Activated naive CD8-positive, alpha-beta T cell treated with anti-CD3 and anti-CD28 coated beads, Interleukin-2, amount 10 ng/mL, durations not matched to agents 7 days and 5 days (primary cell): Measurements from ENCODE around the gene KCTD18. TPM values are rescaled to one million over a fixed set of nuclear protein-coding genes. Genes with fewer than 3 reads are reported as not detected.

Experiments
- ATAC-seq: fragments of 150-1000 bp; cut with Tn5 transposase; one replicate; pipeline ENCODE4 v1.10.0; 2021; ENCODE audit warnings: low read depth, moderate library complexity
- POLR2A ChIA-PET: fragments of 350-600 bp; sonication (Branson Sonifier 250); formaldehyde crosslinking; loops from one replicate; lab custom pipeline; 2021; ENCODE audit warnings: antibody characterized with exemption; lab: Charles Lee
- DNase-seq: peaks from one replicate; pipeline ENCODE4 v3.0.0; 2021
- H3K27ac Mint-ChIP-seq: one replicate; pipeline ENCODE4 v1.8.0; 2022; ENCODE audit warnings: mild to moderate bottlenecking, mixed read lengths
- H3K27me3 Mint-ChIP-seq: one replicate; pipeline ENCODE4 v1.8.0; 2022; ENCODE audit warnings: mild to moderate bottlenecking, moderate library complexity, mixed read lengths
- H3K36me3 Mint-ChIP-seq: one replicate; pipeline ENCODE4 v1.8.0; 2021; ENCODE audit warnings: mild to moderate bottlenecking, mixed read lengths
- H3K4me1 Mint-ChIP-seq: one replicate; pipeline ENCODE4 v1.8.0; 2021; ENCODE audit warnings: mixed read lengths
- H3K4me3 Mint-ChIP-seq: one replicate; pipeline ENCODE4 v1.8.0; 2022; ENCODE audit warnings: mild to moderate bottlenecking, moderate library complexity, mixed read lengths
- H3K9me3 Mint-ChIP-seq: one replicate; pipeline ENCODE4 v1.8.0; 2021; ENCODE audit warnings: mixed read lengths
- total RNA-seq, 2 experiments: library from RNA; stranded (reverse); gene quantifications; one replicate each; pipeline ENCODE4 v1.2.3, GENCODE V29; 2021

Gene KCTD18
- total RNA-seq, 2 experiments from 2014 or later = 18.1 to 21.5 TPM

DNA sequence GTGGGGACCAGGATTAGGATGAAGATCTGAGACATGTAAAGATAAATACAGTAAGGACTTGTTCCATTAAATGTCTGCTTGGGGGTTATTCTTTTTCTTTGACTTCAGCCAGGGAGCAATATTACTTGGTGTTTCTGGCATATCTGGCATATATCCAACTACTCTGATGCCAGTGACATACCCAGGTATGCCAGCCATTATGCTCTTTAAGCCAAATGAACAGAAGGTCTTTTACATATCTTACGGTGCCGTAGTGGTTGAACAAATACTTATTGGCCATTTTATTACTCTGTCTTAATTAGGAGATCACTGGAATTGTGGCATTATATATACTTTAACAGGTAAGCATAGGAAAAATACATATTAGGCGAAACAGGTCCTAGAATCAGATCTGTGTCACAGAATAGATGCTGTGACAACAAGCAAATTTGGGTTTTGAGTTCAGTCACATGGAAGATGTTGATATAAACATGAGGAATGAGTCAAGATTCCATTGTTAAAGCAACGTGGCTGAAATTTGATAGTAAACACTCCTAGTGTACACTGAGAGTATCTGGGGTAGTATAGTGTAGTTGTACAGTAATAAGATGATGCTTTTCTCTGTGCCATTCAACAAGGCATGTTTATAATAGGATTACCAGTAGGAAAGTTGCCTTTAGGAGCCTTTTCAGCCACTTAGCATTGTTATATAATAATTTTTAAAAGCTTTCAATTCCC, 62.6 kb downstream of the KCTD18 start:
- no peak for ATAC-seq
- Mint-ChIP-seq H3K27ac (no peak overlapping the region), H3K9me3 (no peaks in the 10 kb centered on the region), H3K4me3 (no peak overlapping the region), H3K36me3 (peaks cover 47% of the 10 kb centered on the region), H3K4me1 (no peaks in the 10 kb centered on the region), H3K27me3 (no peaks in the 10 kb centered on the region)
- POLR2A ChIA-PET = no interaction called here
- no peak for DNase-seq

DNA sequence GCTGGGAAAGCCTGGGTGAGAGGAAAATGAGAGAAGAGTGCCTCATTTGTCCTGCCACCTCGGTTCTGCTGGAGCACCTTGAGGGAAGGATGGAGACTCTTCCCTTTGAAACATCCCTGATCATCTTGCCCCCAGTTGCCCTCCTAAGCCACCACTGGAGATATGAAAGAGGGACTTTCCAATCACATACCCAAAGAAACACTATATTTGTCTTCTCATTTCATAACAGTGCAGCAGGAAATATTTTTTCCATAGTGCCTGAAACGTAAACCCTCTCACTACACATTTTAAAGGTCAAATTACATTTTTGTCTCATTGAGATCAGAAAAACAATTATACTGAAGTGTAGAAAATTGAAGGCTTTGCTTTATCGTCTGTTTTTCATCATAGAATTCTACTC, 63.3 kb downstream of the KCTD18 start:
- Mint-ChIP-seq H3K27me3 (no peaks in the 10 kb centered on the region), H3K4me3 (no peak overlapping the region), H3K27ac (no peak overlapping the region), H3K36me3 (peaks cover 50% of the 10 kb centered on the region), H3K4me1 (no peaks in the 10 kb centered on the region), H3K9me3 (no peaks in the 10 kb centered on the region)
- POLR2A ChIA-PET = no interaction called here
- DNase-seq (no peak), ATAC-seq (no peak)

- POLR2A ChIA-PET = no interaction called here
- DNase-seq (no peak), ATAC-seq (no peak)
- H3K27me3 Mint-ChIP-seq = no peaks in the 10 kb centered on the region
- H3K4me1 Mint-ChIP-seq = no peaks in the 10 kb centered on the region
- H3K36me3 Mint-ChIP-seq = peaks cover 55% of the 10 kb centered on the region
- H3K27ac Mint-ChIP-seq = no peak overlapping the region
- H3K9me3 Mint-ChIP-seq = no peaks in the 10 kb centered on the region
- H3K4me3 Mint-ChIP-seq = no peak overlapping the region
These were observed 64.6 kb downstream of the KCTD18 start for GRCh38 chr2:200445284-200445683.

DNA sequence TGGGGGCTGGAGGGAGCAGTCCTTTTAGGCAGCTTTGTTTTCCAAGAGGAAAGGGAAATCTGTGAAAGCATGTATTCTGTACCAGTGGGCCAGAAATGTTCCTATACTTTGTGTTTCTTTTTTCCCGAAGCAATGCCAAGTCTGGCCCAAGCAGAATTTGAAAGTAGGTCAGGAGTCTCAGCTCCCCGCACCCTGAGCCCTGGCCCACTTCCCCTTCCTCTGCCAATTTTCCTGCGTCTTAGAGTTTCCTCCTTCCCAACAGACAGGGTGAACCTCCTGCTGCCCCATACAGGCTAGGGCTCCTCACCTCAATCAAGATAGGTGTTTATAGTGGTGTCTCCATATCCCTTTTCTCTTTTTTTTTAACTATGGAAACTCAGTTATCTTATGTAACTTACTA, 65.3 kb downstream of the KCTD18 start:
- H3K27me3 Mint-ChIP-seq = no peaks in the 10 kb centered on the region

DNA sequence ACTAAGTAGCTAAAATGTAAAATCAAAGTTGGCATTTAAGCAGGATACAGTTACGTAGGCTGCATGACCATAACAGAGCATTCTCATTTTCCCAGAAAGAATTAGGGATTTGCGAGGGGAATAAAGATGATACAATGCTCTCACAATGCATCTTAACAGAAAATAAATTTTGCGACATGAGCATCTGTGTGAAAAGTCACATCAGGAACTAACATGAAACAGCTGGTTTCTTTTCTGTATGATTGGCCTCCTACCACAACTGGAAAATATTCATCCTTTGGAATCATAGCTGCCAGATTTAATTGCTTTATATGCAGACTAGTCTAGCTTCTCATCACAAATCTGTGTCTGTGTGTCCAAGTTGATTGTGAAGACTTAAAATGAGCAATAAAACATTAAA, 66.0 kb downstream of the KCTD18 start:
- POLR2A ChIA-PET = no interaction called here
- Mint-ChIP-seq H3K27me3 (no peaks in the 10 kb centered on the region), H3K4me3 (no peak overlapping the region), H3K27ac (no peak overlapping the region), H3K36me3 (peaks cover 56% of the 10 kb centered on the region), H3K4me1 (no peaks in the 10 kb centered on the region), H3K9me3 (no peaks in the 10 kb centered on the region)
- ATAC-seq = no peak
- no peak for DNase-seq

More for the DNA sequence above, 65.3 kb downstream of the KCTD18 start:
- POLR2A ChIA-PET = no interaction called here
- DNase-seq (no peak), ATAC-seq (no peak)
- Mint-ChIP-seq H3K36me3 (peaks cover 53% of the 10 kb centered on the region), H3K9me3 (no peaks in the 10 kb centered on the region), H3K4me1 (no peaks in the 10 kb centered on the region), H3K4me3 (no peak overlapping the region), H3K27ac (no peak overlapping the region)

DNA sequence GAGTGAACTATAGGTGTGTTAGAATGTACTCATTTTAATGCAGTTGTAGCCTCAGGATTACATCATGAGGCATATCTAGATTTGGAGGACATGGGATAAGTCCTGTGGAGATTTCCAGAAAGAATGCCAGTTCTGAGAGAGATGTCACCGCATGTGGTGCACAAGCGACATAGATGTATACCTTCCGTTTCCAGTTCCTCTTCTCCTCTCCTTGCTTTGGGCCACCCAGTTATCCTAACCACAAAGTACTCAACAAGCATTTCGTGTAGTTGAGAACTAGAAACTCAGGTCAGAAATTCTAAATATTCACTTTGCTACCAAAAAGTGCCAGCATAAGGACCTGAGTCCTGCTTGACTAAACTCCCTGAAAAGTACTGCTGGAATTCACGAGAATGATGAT, 66.5 kb downstream of the KCTD18 start:
- Mint-ChIP-seq H3K9me3 (no peaks in the 10 kb centered on the region), H3K27me3 (no peaks in the 10 kb centered on the region), H3K27ac (no peak overlapping the region), H3K4me3 (no peak overlapping the region), H3K36me3 (peaks cover 59% of the 10 kb centered on the region), H3K4me1 (no peaks in the 10 kb centered on the region)
- ATAC-seq = no peak
- POLR2A ChIA-PET = no interaction called here
- DNase-seq = no peak

GRCh38 chr2:200442471-200442870, 67.4 kb downstream of the KCTD18 start:
- no peak for ATAC-seq
- Mint-ChIP-seq H3K27me3 (no peaks in the 10 kb centered on the region), H3K4me1 (no peaks in the 10 kb centered on the region), H3K9me3 (no peaks in the 10 kb centered on the region), H3K27ac (no peak overlapping the region), H3K36me3 (peaks cover 67% of the 10 kb centered on the region), H3K4me3 (no peak overlapping the region)
- POLR2A ChIA-PET = no interaction called here
- no peak for DNase-seq

DNA sequence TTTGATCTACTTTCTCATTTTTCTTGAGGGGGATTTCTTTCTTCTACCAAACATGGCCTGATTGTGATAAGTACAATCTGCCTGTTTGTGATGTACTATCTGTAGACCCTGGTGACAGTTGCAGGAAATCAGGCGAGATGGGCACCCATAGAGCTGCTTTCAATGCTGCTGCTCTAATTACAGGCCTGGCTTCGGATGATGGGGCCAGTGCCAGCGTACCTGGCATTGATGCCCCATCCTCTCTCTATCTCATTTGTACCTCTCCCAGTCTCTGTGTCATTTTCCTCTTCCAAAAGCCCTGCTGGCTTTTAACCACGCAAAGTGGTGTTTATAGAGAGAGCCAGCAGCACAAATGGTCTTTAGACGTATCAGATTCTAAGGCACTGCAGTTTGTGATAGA, 69.9 kb downstream of the KCTD18 start:
- Mint-ChIP-seq H3K27me3 (no peaks in the 10 kb centered on the region), H3K4me1 (no peaks in the 10 kb centered on the region), H3K36me3 (peaks cover 79% of the 10 kb centered on the region), H3K4me3 (no peak overlapping the region), H3K9me3 (peaks cover 4% of the 10 kb centered on the region), H3K27ac (no peak overlapping the region)
- no peak for DNase-seq
- ATAC-seq = no peak
- POLR2A ChIA-PET = no interaction called here

Other genes starting within 250 kb of the KCTD18 start
- gene SPATS2L, start 203.4 kb downstream of the KCTD18 start, total RNA-seq = 10 to 100 TPM; 46.3 to 47.1 TPM
- gene SGO2, start 16.1 kb upstream of the KCTD18 start, total RNA-seq = 10 to 100 TPM; 35.0 to 37.4 TPM
- not detected for gene AOX1, start 75.9 kb upstream of the KCTD18 start, total RNA-seq